Peyer's patch (tissue), 4 donors: Measurements from ENCODE around the gene MPP4. TPM values are rescaled to one million over a fixed set of nuclear protein-coding genes. Genes with fewer than 3 reads are reported as not detected.

ENCODE experiments used
- DNase-seq, 3 donors: peaks; one replicate each; pipeline ENCODE4 v3.0.0-alpha.2; 2017 to 2019
- H3K27ac ChIP-seq, 4 donors: fragments of 200-600 bp; sonication (generic); one replicate each; pipeline ENCODE4 v1.5.1; 2016 to 2019
- H3K27me3 ChIP-seq, 2 donors: fragments of 200-600 bp; sonication (generic); one replicate each; pipeline ENCODE4 v1.5.1; 2019
- H3K36me3 ChIP-seq, 3 donors: fragments of 200-600 bp; sonication (generic); one replicate each; pipeline ENCODE4 v1.5.1; 2016 to 2019
- H3K4me1 ChIP-seq, 4 donors: fragments of 200-600 bp; sonication (generic); one replicate each; pipeline ENCODE4 v1.5.1; 2016 to 2019
- H3K4me3 ChIP-seq, 4 donors: fragments of 200-600 bp; sonication (generic); 1 replicate in 3 of 4; 2 replicates in 1 of 4; pipeline ENCODE4 v1.5.1; 2016 to 2019; ENCODE audit warnings: mild to moderate bottlenecking in 1 of 4
- H3K9me3 ChIP-seq, 4 donors: fragments of 200-600 bp; sonication (generic); one replicate each; pipeline ENCODE4 v1.5.1; 2016 to 2019; ENCODE audit warnings: mild to moderate bottlenecking in 1 of 4
- CTCF ChIP-seq, 6 experiments: fragments of 450-650 bp in 4 of 6; fragments of 200-600 bp in 2 of 6; sonication (generic) in 1 of 6; IDR thresholded peaks; one replicate each; pipeline ENCODE4 v1.5.1; 2017 to 2019; ENCODE audit warnings: antibody characterized with exemption in 6 of 6, mild to moderate bottlenecking in 3 of 6, moderate library complexity in 1 of 6
- POLR2A ChIP-seq, 2 donors: fragments of 450-650 bp; IDR thresholded peaks; one replicate each; pipeline ENCODE4 v1.5.1; 2017; ENCODE audit warnings: antibody characterized with exemption in 2 of 2, mild to moderate bottlenecking in 2 of 2, moderate library complexity in 2 of 2
- total RNA-seq, 4 donors: library from RNA; depleted of rRNA; stranded (reverse); fragments of >200 nt; gene quantifications; one replicate each; pipeline ENCODE4 v1.1.0, GENCODE V29; 2016

The MPP4 gene
- total RNA-seq, 4 donors from 2014 or later: not detected

DNA sequence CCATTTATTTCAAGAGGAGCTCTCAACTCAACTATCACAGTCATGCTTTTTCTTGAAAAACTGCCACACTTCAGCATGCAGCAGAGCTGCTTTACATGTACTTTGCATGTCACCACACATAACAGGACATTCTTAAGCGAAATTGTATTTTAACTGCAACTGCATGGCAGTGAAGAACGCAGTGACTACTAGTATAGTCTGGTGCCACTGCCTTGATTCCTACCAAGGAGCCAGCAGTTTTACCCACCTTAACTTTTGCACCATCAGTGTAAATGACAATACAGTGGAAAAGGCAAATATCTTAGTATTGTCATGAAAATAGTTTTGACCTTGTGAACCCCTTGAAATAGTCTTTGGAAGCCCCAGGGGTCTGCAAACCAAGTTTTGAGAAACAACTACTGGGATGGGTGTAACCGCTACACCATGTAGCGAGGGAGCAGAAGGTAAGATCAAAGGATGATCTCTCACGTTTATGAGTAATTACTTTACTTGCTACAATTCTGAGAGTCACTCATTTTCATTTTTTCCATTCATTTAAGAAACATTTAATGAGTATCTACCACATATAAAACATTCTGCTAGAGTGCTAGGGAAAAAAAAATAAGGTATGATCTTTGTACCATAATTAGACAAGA, 32.3 kb upstream of the MPP4 start:
- H3K4me3 ChIP-seq: no peak overlapping the region
- DNase-seq: no peak

DNA sequence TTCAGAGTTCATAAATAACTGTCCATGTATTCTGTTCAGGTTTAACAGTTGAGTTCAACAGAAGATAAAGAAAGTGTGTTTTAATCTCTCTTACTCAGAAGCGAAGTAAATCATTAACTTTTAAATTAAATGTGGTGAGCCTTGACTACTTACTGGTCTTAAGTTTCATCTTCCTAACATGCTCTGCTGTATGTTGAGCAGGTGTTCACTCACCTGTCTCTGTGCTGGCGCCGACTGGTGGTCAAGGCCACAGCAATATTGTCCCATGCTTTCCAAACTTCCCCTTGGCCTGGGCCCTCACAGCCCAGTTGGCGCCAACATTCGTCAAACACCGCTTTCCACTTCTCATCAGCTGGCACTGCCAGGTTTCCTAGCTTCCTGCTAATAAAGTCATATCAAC, 17.0 kb upstream of the MPP4 start:
- H3K36me3 ChIP-seq: peaks cover 0 to 68% (median 0%) of the 10 kb centered on the region in 3 donors
- H3K27ac ChIP-seq: no peak overlapping the region
- no peaks in the 10 kb centered on the region for H3K4me1 ChIP-seq
- no peak overlapping the region for H3K4me3 ChIP-seq
- no peaks in the 10 kb centered on the region for H3K27me3 ChIP-seq
- DNase-seq: peak in 2 of 3 donors; percentile 74 to 75
- no peak for TF ChIP-seq POLR2A (IDR thresholded peaks at IDR 0.05)
- peak in 3 of 6 experiments; percentile 49 to 60 (median 57) for TF ChIP-seq CTCF (IDR thresholded peaks at IDR 0.05)
- no peaks in the 10 kb centered on the region for H3K9me3 ChIP-seq

More for the DNA sequence above, 32.3 kb upstream of the MPP4 start:
- peaks cover 0 to 57% (median 3%) of the 10 kb centered on the region in 3 donors for H3K36me3 ChIP-seq
- TF ChIP-seq POLR2A (IDR thresholded peaks at IDR 0.05) (no peak), CTCF (IDR thresholded peaks at IDR 0.05) (no peak)
- no peak overlapping the region for H3K27ac ChIP-seq
- no peaks in the 10 kb centered on the region for H3K9me3 ChIP-seq
- H3K27me3 ChIP-seq: no peaks in the 10 kb centered on the region
- H3K4me1 ChIP-seq: no peaks in the 10 kb centered on the region

DNA sequence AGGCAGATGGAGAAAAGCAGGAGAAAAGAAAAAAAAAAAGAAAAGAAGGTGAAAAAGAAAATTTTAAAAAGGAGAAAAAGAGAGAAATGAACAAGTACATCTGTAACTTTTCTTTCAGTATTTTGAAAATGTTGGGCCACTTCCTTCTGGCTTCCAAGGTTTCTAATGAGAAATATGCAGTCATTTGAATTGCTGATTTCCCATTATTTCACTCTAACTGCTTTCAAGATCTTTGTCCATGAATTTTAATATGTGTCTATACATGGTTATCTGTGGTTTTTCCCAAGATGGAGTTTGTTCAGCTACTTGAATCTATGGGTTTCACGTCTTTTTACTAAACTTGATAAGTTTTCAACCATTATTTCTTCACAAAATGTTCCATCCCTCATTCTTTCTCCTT, 14.3 kb upstream of the MPP4 start:
- Histone ChIP-seq H3K4me1 (no peaks in the 10 kb centered on the region), H3K27me3 (no peaks in the 10 kb centered on the region), H3K9me3 (no peaks in the 10 kb centered on the region), H3K4me3 (no peak overlapping the region), H3K36me3 (peaks cover 0 to 79% (median 0%) of the 10 kb centered on the region in 3 donors), H3K27ac (no peak overlapping the region)
- TF ChIP-seq POLR2A (IDR thresholded peaks at IDR 0.05) (no peak), CTCF (IDR thresholded peaks at IDR 0.05) (no peak)
- DNase-seq: no peak

- DNase-seq: no peak
- Histone ChIP-seq H3K4me3 (no peak overlapping the region), H3K36me3 (peaks cover 0 to 81% (median 0%) of the 10 kb centered on the region in 3 donors), H3K4me1 (no peaks in the 10 kb centered on the region), H3K27me3 (no peaks in the 10 kb centered on the region), H3K9me3 (no peaks in the 10 kb centered on the region), H3K27ac (no peak overlapping the region)
- TF ChIP-seq CTCF (IDR thresholded peaks at IDR 0.05) (no peak), POLR2A (IDR thresholded peaks at IDR 0.05) (no peak)
Observed at GRCh38 chr2:201709747-201710146, 11.3 kb upstream of the MPP4 start.

DNA sequence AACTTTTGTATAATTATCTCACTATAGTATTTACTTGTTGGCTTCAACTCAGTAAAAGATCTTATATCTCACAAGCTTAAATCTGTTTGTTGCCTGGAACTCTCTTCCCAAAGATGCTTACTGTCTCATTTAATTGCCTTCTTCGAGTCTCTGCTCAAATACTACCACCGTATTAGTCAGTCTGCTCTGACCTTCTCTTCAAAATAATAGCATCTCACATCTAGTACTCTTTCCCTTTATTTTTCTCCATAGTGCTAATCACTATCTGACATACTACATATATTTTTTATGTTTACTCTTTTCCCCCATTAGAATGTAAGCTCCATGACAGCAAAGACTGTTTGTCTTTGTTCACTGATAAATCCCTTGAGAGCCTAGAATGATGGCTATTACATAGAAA, 10.6 kb upstream of the MPP4 start:
- TF ChIP-seq CTCF (IDR thresholded peaks at IDR 0.05) (no peak), POLR2A (IDR thresholded peaks at IDR 0.05) (no peak)
- peaks cover 0 to 81% (median 0%) of the 10 kb centered on the region in 3 donors for H3K36me3 ChIP-seq
- H3K27me3 ChIP-seq: no peaks in the 10 kb centered on the region
- H3K4me3 ChIP-seq: no peak overlapping the region
- H3K9me3 ChIP-seq: no peaks in the 10 kb centered on the region
- DNase-seq: no peak
- no peaks in the 10 kb centered on the region for H3K4me1 ChIP-seq
- H3K27ac ChIP-seq: no peak overlapping the region
